HepG2 (cell line): ENCODE data around the gene RNF17.

ENCODE experiments used
- ADNP ChIP-seq: sonication (generic); formaldehyde crosslinking; IDR thresholded peaks from 2 replicates; pipeline ENCODE4 v1.4.0; 2020; ENCODE audit warnings: missing genetic modification reagents
- ETV6 ChIP-seq: sonication (generic); formaldehyde crosslinking; conservative IDR thresholded peaks from 2 replicates; pipeline ENCODE4 v1.4.0; 2020; ENCODE audit warnings: missing genetic modification reagents
- FOXJ3 ChIP-seq: sonication (generic); formaldehyde crosslinking; IDR thresholded peaks from 2 replicates; pipeline ENCODE4 v1.4.0; 2020; ENCODE audit warnings: missing genetic modification reagents, mild to moderate bottlenecking, borderline replicate concordance
- NFRKB ChIP-seq: fragments of 450-650 bp; IDR thresholded peaks from 2 replicates; pipeline ENCODE4 v1.6.1; 2017
- ZFP36 ChIP-seq: fragments of 150-350 bp; IDR thresholded peaks from 2 replicates; pipeline ENCODE4 v1.6.1; 2018; ENCODE audit warnings: borderline replicate concordance, low read length, low read depth; ENCODE audit not compliant: partially characterized antibody
- ZSCAN30 ChIP-seq: sonication (generic); formaldehyde crosslinking; IDR thresholded peaks from 2 replicates; pipeline ENCODE4 v1.5.0; 2020; ENCODE audit warnings: mild to moderate bottlenecking, missing genetic modification reagents

DNA sequence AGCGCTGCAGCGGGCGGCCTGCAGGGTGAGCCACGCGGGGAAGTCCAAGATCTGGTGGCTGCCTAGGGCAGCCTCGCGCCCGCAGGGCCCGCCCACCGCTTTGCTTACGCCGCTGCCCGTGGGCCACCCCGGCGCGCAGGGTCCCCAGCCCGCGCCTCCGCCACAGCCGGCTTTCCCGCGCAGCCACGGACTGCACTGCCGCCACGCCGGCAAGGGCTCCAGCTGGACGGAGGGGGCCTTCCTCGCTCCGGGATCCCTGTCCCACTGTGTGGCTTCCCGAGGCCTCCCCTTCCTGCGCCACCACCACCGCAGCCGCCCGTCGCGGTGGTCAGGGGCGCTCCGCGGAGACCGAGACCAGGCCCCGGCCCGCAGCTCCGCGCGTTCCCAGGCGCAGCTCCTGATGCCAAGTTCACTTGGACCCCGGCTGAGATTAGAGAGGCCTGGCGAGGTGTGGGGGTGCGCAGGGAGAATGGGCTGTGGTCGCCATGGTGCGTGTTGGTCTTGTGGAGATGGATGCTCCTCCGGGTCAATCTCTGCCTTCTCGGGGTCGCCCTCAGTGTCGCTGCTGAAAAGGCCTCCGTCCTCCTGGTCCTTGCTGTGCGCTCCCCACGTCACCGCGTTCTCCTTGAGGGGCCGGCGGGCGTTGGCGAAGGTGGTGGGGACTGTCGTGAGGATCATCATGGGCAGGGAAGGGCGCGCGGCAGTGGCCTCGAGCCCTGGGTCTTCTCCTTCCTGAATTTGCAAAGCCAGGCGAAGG is 17.9 kb upstream of the RNF17 start:
- TF ChIP-seq ETV6 (CRISPR knock-in tag) (no peak), ZFP36 (no peak), ZSCAN30 (CRISPR knock-in tag) (no peak), ADNP (CRISPR knock-in tag) (no peak), NFRKB (no peak), FOXJ3 (CRISPR knock-in tag) (no peak)
